NCI-H146 treated with DMSO at 0.1 percent for 48 hours (cell line): Measurements from ENCODE around the gene UGT1A9.

ENCODE experiments used
- DNase-seq: peaks from one replicate; lab custom pipeline; 2025; ENCODE audit not compliant: unreplicated experiment; lab: John Stamatoyannopoulos, UW

The UGT1A9 gene

DNA sequence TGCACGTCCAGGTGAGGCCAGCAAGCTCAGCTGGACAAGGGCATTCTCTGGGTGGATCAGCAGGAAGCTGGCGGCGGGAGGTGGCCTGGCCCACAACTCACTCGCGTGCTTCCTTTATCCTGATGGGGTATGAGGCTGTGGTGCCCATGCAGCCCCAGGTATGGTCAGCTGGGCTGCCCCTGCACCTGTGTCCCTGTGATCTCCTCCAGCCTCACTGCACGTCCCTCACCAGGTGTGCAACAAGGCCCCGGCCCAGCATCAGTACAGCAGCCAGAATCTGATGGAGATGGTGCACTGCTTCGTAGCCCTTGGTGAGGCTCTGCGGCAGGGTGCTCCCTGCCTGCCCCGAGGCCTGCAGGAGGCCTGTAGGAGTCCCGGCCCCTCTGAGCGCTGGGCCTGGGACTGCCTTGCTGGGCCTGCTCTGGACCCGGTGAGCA is 124.1 kb downstream of the UGT1A9 start:
- no peak for DNase-seq

DNA sequence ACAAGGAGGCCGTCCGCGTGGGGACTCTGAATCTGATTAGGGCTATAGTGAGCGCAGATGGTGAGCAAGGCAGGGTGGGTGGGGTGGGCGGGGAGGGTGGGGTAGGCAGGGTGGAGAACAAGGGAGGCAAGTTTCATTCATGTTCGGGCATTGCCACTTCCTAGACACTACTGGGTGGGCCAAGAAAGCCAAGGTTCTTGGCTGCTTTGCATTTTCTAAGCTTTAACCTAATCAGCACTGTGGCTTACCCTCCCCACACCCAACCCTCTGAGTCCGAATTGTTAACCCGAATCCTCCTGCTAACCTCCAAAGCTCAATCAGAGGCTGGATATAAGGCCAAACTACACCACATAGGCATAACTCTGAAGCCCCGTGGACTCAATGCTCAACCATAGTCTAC is 124.6 kb downstream of the UGT1A9 start:
- no peak for DNase-seq

DNA sequence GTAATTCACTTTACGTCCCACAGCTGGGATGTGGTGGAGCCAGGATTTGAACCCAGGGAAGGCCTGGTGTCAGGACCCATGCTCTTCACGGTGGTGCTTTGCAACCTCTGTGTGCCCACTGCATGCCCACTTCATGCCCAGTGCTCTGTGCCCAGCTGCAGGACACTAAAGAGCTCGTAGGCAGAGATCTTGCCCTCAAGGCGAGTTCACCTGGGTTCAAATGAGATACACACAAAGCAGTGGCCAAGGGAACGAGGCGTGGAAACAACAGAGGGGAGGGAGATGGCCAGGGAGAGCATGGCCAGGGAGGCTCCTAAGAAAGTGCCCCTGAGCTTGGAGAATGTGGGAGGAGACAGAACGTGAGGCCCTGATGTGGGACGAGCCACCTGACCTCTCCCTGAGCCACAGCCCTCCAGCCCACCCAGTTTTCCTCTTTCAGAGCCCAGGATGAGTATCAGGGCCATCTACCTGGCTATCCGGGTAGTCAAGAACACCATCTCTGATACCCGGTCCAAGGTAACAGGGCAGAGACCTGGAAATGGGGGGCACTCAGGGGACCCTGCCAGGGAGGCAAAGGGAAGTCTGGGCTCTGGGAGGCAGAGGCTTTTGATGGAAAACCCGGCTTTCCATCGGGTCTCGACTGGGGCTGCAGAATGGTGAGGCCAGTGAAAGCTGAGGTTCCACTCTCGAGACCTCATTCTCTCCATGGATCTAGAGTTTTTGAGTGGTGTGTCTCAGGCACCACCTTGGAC is 126.8 kb downstream of the UGT1A9 start:
- no peak for DNase-seq

DNA sequence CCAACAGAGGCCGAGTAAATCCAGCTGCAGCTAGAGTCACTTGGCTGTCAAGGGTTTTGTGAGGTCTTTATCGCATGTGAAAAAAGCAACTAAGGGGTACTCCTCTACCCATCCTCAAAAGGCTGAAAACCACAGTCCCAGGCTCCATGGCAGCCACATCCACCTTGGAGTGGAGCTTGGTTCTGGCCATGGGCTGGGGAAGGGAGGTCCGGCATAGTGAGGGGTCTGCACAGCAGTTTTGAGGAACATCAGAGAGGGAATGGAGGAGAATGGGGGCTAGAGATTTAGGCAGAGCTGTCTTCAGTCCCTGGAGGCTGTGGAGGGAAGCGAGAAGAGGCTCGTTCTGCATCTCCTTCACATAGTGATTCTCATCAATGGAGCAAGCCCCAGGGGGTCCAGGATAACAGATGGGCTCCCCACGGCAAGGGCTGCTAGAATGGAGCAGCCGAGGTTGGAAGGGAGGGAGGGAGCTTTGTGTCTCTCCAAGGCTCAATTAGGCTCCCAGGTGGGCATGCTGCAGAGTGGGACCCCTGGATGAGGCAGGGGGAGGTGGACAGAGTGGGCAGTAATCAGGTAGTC is 127.5 kb downstream of the UGT1A9 start:
- DNase-seq, result no peak

DNA sequence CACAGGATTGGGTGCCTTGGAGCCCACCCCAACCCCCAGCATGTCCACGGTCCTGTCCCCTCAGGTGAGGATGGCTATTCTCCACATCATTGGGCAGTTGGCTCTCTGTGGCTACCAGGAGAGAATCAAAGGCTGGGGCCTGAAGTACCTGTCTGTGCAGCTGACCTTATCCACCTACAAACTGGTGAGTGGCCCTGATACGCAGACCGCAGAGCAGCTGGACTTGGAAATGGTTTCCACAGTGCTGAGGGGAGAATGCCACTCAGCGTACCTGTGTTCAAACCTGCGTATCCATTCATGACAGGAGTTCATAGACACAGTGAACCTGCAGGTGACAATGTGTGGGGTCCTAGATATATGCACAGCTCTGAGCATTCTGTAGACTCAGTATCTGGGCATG is 128.0 kb downstream of the UGT1A9 start:
- no peak for DNase-seq

DNA sequence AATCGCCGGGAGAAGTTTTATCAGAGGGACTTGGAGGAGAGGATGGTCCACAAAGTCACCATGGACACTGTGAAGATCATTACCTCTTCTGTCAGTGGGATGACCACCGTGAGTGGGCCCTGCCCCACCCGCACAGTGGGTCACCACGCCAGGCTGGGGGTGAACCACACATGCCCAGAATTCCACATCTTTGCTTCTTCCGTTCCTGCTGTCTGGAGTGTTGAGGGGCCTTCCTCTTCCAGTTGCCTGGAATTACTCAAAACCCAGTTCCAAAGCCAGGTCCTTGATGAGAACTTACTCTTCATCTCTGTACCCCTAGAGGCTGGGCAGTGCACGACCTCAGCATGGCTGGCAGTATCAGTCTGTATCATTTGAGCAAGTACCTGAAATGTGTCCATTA is 128.5 kb downstream of the UGT1A9 start:
- no peak for DNase-seq

DNA sequence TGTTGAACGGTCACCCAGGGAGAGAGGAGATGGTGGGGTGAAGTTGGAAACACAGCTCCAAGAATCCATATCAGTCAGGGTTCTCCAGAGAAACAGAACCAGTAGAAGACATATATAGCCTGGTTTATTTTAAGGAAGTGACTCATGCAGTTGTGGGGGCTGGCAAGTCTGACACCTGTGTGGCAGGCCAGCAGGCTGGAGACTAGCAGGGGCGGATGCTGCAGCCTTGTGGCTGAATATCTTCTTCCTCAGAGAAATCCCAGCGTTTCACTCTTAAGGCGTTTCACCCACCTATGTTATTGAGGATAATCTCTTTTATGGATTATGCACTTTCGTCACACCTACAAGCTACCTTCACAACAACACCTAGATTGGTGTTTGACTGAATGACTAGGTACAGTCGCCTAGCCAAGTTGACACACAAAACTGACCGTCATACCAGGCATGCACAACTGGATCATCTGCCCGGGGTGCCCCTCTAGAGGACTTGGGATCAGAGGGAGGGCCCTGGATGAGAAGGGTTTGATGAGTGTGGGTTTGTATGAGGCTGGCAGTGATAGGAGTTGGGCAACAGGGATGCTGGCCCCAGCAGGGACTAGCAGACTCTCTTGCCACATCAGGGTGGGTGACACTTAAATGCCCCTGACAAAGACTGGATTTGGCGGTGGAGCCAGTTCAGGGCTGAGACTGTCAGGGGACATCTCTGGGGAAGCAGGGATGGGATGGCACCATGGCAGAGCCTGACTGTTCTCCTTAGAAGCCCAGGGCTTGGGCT is 129.8 kb downstream of the UGT1A9 start:
- DNase-seq, result no peak

DNA sequence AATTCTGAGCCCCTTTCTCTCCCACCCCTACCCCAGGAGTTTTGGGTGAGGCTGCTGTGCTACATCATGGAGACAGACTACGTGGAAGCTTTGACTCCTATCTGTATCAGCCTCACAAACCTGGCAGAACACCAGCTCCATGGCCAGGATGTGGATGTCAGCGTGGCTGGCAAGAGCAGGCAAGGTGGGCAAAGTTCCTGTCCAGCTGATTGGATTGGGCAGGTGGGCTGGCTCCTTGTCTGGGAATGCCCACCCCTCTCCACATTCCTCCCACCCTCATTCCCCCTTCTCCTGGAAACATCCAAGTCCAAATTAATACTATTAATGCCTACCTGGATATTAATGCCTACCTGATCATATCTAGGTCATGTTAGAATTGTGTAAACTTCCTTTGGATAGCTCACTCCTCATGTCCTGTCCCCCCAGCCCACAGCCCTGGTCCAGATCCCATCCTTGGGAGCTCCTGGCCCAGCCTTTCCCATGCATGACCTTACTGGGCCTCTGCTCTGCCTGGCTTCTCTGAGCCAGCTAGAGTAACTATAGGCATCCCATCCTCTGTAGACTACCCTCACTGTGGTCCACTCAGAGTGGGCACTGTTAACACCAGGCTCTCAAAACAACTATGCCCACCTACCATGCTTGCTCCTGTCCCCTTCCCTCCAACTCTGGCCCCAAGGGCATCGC is 130.6 kb downstream of the UGT1A9 start:
- DNase-seq, result no peak

DNA sequence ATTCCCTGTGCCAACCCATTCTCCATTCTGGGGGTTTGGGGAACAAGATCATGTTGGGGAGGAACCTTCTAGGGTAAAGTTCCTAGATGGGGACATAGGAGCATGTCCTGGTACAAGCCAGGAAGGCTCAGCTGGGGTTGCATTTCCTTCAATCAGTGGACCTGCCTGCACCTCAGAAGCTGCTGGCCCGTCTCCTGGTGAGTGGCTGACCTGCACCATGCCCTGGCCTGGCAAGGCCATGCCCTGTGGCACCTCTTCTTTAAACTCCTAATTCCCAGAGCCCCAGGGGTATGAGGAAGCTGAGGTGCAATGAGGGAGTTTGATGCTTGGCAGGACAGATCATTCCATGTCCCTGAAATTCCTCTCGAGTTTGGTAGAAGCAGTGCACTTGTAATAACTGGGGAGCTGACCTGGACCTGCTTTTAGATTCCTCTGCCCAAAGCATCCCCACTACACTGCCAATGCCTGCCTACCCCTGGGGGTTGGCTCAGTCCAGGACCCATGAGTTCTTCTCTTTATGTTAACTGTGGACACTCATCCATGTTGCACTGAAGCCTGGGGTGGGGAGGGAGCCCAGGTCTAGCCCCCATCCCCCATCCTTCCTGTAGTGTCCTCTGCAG is 131.7 kb downstream of the UGT1A9 start:
- no peak for DNase-seq

DNA sequence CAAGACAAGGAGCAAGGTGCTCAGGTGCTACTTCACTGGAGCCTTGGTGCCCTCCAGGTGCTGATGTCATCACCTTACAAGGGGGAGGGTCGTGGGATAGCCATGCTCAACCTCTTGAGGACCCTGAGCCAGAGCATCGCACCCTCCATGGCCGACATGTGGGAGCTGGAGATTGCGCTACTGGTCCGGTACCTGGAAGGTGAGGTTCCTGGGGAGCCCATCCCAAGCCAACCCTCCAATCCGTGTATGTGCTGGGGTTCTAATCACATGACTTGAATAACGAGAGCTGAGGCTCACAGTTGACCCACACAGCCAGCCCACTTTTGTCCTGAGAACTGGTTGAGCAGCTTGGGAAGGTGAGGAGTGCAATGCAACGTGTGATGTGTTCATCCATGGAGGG is 132.3 kb downstream of the UGT1A9 start:
- DNase-seq, result no peak

DNA sequence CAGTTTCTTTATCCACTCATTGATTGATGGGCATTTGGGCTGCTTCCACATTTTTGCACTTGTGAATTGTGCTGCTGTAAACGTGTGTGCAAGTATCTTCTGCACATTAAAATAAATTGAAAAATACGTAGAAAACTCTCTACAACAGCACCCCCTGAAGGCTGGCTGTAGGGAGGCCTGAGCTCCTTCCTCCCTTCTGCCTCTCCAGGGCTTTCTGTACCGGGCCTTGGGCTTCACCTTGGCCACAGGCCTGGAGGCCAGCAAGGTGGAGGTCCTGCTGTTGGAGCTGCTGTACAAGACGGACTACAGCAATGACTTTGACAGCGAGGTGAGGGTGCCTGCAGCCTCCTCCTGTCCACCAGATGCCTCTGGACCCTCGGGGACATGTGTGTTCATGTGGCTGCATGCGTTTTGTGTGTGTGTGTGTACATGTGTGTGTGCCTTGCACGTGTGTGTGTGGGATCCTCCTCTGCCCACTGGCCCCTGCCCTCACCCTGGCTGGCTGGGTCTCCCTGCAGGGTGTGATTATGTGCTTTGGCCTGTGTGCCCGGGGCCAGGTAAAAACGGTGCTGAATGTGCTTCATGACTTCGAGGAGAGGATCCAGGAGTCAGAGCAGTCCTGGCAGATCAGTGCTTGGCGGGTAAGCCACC is 135.6 kb downstream of the UGT1A9 start:
- no peak for DNase-seq

DNA sequence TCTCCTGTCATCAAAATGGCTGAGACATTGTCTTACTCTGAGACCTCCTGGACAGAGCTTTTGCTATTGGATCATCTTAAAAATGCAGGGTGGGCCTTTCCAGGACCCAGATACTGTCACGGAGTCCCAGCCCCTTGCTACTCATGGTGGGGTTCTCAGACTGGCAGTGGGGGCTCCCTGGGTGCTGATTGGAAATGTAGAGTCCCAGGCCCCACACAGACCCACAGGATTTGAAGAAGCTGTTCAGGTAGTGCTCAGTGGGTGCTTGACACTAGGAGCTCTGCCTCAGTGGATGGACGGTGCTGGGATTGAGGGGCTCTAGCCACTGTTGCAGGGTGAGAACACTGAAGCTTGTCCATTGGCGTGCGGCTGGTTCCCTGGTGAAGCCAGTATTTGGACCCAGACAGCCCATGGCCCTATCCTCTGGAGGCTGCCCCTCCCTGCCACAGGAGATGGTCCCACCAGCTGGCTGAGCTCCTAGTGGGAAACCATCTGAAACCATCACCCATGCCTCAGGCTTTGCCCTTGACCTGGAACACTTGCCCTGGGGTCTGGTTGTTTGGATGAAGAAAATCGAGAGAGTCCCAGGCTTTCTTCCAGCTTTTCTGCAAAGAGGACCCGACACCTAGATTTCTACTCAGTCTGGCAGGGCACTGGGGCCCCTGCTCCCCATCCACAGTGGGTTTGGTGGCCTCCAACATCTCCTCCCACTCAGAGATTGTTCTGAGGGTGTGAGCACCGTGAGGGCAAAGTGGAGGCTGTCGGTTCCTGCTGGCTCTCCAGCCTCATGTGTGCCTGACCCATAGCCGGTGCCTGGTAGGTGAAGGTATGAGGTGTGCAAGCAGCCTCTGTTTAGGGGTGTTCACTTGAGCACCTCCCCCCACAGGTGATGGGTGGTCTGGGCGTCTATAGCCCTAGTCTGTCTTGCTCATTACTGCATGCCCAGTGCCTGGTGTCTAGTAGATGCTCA is 136.6 kb downstream of the UGT1A9 start:
- no peak for DNase-seq

DNA sequence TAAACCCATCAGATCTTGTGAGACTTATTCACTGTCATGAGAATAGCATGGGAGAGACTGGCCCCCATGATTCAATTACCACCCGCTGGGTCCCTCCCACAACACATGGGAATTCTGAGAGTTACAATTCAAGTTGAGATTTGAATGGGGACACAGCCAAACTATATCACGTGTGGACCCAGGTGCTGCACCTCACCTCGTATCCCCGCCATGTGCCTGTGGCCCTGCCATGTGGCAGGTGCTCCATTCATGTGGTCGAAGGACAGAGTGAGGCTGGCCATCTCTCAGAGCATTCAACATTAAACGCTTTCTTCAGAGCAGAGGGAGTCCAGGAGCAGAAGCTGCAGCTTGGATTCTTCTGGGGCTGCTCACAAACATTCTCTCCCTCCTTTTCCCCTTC is 138.7 kb downstream of the UGT1A9 start:
- no peak for DNase-seq

DNA sequence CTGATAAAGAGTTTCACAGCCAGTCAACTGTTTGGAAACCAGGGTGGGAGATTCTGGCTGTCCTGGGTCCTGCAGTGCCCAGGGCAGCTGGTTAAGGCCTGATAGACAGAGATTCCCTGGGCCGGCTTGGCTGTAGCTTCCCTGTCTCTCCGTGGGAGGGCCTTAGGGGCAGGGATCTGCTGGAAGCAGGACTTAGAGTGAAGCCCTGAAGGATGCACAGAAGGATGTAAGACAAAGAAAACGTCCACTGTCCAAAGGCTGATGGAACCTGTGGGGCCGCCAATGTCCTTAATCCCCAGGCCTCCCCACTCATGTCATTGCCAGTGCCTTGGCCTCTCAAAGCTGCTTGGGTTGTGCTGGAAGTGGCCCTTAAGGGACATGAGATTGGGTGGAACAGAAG is 139.4 kb downstream of the UGT1A9 start:
- DNase-seq, result no peak

DNA sequence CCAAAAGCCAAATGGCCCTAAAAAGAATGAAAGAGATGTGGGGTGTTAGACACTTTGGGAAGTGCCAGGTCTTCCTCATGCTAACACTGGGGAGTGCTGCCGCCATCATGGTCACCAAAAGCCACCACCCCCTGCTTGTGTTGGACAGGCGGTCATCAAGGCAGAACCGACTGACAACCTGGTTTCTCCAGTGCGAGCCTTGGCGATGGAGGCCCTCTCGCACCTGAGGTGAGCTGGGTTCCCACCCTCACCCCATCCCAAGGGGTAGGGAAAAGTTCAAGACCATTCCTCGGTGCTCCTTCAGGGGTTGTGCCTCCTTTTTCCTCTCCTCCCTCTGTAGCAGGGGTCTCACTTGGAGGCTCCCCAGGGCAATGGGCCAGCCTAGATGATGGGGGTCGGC is 140.0 kb downstream of the UGT1A9 start:
- no peak for DNase-seq

DNA sequence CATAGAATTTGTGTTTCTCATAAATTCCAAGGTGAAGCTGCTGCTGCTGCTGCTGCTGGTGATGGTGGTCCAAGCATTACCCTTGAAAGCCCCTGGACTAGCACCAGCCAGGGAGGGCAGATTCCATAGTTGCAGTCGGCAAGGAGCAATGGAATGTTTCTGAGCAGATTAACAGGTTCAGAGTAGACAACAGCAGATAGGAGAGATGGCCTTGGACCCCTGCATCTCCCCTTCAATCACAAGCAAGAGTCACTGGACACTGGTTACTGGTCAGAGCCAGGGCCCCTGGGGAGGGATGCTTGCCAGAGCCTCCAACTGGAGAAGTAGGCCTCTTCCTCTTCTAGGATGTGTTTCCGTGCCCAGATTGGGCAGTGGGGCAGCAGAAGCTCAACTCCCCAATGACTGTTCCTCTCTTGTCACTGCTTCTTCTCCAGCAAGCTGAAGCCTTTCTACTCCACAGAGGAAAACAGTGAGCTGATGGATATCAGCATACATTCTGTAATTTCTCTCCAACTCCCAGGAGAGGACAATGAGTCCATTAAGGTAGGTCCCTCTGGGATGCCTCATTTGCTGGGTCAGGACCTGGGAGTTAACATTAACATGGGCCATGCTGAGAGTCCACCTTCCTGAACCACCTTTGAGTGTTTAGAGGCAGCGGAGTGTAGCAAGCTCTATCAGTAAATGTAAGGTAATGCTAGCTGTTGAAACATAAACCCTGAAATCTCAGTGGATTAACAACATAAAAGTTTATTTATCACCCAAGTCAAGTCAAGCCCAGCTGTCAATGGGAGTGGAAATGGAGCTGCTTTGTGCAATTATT is 141.7 kb downstream of the UGT1A9 start:
- no peak for DNase-seq

DNA sequence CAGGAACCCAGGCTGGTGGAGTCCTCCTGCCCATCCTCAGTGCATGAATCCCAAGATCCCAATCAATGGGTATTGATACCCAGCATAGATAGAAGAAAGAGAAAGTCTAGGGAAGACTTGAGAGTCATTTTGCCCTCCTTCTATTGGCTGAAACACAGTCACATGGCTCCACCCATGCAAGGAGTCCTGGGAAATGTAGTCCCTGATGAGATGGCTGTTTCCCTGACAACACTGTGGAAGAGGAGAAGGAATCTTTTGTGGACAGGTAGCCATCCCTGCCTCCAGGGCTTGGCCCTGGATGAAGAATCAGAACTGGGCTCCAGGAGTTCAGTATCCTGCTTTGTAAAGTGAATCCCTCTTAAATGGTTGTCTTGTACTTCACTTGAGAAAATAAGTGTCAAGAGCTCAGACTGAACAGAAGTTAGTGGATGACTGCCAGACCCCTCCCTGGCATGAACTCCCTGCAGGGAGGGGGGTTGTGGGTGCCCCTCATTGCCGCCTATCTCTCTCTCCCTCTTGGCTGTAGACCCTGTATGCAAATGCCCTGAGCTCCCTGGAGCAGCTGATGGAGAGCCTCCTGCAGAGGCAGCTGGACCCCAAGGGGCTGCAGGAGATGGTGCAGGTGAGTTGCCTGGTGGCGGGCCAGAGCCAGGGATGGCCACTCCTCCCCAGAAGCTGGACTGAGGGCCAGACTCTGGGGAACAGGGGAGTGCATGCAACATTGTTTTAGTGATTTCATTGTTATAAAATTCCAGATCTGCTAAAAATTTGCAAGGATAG is 142.5 kb downstream of the UGT1A9 start:
- DNase-seq, result no peak

DNA sequence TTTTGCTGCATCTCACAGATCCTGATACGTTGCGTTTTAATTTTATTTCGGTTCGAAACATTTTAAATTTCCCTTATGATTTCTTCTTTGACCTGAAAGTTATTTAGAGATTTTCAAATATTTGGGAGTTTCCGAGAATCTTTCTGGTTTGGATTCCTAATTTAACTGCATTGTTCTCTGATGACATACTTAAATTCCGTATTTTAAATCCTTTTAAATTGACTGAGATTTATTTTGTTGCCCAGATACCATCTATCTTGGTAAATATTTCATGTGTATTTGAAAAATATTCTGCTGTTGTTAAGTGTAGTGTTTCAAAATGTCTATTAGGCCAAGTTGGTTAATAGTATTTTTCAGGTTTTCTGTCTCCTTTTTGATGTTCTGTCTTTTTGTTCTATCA is 144.2 kb downstream of the UGT1A9 start:
- DNase-seq, result no peak
